HTERT RPE-1 (cell line): ENCODE results near the gene SPATA6.
"Not testable (repeated sequence)": the region's sequence is repeated elsewhere in the genome, so short reads cannot be mapped to it uniquely, and the experiment has no call there.

ENCODE experiments used
- in situ Hi-C: fragments of 300-500 bp; cut with MboI; formaldehyde crosslinking; loops from 4 replicates; pipeline ENCODE4 v1.14.3; 2020; ENCODE audit warnings: low sequenced_read_pairs

The SPATA6 gene

DNA sequence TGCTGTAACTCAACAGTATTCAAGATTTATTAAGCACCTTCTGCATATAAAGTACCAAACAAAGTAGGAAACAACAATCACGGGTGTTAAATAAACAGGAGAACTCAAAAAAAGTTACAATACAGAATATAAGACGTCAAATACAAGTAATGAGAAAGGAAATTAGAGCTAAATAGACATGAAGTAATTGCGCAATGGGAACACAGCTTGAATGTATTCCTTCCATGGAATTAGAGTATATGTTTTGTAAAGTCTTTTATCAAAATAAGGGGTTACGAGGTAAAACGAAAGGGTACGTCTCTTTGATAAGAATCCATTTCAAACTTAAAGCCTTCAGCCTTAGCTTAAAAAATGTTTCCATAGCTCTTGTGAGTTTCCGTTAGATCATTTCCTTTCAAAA is 109.1 kb downstream of the SPATA6 start:
- in situ Hi-C loops = no loop called here

- in situ Hi-C loops = no loop called here
Observed at GRCh38 chr1:48356901-48357300, 115.1 kb downstream of the SPATA6 start.

- in situ Hi-C loops = no loop called here
Observed at GRCh38 chr1:48344373-48344772, 127.6 kb downstream of the SPATA6 start.

- in situ Hi-C loops = no loop called here
Observed at GRCh38 chr1:48341221-48341620, 130.8 kb downstream of the SPATA6 start.

GRCh38 chr1:48338257-48338656 is 133.7 kb downstream of the SPATA6 start:
- in situ Hi-C loops = no loop called here

GRCh38 chr1:48333316-48333715 is 138.7 kb downstream of the SPATA6 start:
- in situ Hi-C loops = no loop called here

DNA sequence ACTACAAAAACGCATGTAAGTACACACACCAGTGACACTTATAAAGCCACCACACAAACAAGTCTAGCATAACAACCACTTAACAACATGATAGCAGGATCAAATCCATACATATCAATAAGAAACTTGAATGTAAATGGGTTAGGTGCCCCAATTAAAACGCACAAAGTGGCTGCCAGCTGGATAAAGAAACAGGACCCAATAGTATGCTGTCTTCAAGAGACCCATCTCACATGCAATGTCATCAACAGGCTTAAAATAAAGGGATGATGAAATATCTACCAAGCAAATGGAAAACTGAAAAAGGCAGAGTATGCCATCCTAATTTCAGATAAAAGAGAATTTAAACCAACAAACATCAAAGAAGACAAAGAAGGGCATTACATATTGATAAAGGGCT is 139.9 kb downstream of the SPATA6 start:
- in situ Hi-C loops = no loop called here

DNA sequence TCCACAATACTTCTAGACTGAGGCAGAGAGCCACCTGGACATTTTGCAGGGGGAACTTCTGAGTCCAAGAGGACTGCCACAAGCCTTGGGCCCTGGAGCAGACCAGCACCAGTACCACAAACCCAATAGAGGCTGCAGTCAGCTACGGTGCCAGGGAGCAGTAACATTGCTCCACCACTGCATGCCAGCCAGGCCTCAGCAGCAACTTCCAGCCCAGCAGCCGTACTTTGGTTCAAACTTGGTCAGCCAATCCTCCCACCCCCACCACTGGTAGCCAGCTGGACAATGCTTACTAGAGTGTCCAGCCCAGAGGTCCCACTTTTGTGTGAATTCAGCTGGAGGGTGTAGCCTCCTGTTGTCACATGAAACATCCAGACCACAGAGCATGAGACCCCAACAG is 142.1 kb downstream of the SPATA6 start:
- in situ Hi-C loops = no loop called here

DNA sequence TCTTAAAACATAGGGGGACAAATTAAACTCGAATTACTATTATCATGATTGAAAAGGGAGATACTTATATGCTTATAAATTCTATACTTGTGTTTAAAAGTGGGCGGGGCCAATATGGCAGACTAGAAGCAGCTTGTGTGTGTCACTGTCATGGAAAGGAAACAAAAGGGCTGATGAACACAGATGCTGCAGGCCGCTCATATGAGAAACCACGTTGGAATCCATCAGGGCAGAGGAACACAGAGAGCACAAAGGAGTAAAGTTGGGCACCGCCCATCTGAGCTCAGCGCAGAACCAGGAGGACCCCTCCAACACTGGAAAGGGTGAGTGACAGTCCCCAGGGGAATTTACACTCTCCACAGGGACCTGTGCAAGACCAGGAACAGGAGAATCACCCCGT is 142.5 kb downstream of the SPATA6 start:
- in situ Hi-C loops = no loop called here

- in situ Hi-C loops = not testable (repeated sequence)
Observed at GRCh38 chr1:48311829-48312228, 160.2 kb downstream of the SPATA6 start.

GRCh38 chr1:48309564-48310082 is 162.4 kb downstream of the SPATA6 start:
- in situ Hi-C loops = no loop called here

DNA sequence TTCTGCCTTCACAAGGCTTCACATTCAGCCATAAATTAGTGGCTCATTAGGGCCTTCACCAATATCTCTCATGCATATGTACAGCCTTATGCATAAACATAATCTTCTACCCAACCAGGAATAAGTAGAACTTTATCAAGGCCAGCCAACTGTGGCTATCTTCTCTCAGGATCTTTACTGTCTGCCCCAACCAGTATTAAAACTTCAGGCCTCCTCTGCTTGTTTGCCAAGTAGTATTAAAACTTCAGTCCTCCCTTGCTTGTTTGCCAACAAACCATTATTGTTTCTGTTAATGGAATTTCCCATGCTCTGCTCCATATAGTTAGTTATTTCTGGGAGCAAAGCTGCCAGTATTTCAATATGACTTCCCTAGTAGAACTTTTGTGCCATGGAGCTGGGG is 169.4 kb downstream of the SPATA6 start:
- in situ Hi-C loops = no loop called here

DNA sequence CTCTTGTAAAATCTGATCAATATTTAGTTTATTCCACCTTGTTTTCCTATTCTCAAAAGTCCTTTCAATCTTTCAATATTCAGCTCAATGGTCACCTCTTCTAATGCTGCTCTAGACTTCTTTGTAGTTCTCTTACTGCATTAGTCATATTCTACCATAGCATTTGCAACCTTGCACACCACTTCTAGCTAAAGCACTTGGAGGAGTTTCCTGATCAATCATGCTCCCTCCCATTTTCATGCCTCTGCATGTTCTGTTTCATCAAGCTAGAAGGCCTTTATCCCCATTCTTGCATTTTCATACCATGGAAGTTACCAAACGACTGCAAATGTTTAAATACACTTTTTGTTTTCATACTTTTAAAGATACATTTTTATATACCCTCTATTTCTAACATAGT is 177.3 kb downstream of the SPATA6 start:
- in situ Hi-C loops = no loop called here

DNA sequence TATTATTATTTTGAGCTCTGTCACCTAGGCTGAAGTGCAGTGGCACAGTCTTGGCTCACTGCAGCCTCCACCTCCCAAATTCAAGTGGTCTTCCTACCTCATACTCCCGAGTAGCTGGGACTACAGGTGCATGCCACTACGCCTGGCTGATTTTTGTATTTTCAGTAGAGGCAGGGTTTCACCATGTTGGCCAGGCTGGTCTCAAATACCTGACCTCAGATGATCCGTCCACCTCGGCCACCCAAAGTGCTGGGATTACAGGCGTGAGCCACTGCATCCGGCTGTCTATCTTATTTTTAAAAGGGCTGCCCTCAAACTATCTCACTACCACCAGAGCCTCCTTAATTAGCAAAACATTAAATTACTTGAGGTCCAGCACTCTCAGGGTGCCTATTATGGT is 177.9 kb downstream of the SPATA6 start:
- in situ Hi-C loops = not testable (repeated sequence)

- in situ Hi-C loops = no loop called here
Observed at GRCh38 chr1:48292706-48293105, 179.3 kb downstream of the SPATA6 start.

DNA sequence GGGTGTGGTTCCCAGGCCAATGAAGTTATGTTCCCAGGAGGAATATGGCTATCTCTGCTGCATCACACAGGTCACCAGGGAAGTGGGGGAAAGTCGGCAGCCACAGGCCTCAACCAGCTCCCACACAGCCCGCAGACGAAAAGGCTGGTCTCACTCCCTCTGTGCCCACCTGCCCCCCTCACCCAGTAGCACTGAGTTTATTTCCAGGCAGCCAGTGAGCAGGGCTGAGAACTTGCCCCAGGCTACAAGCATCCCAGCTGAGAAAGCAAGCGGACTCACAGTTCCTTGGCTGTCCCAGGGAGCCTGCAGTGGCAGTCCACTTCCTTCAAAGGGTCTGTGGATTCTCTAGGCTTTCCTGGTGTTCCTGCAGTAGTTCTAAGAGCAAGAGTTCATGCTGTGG is 180.6 kb downstream of the SPATA6 start:
- in situ Hi-C loops = no loop called here

- in situ Hi-C loops = no loop called here
Observed at GRCh38 chr1:48285525-48285924, 186.5 kb downstream of the SPATA6 start.

GRCh38 chr1:48284696-48285420 is 187.1 kb downstream of the SPATA6 start:
- in situ Hi-C loops = not testable (repeated sequence)

DNA sequence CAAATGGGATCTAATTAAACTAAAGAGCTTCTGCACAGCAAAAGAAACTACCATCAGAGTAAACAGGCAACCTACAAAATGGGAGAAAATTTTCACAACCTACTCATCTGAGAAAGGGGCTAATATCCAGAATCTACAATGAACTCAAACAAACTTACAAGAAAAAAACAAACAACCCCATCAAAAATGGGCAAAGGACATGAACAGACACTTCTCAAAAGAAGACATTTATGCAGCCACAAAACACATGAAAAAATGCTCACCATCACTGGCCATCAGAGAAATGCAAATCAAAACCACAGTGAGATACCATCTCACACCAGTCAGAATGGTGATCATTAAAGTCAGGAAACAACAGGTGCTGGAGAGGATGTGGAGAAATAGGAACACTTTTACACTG is 189.7 kb downstream of the SPATA6 start:
- in situ Hi-C loops = not testable (repeated sequence)

GRCh38 chr1:48277437-48277836 is 194.6 kb downstream of the SPATA6 start:
- in situ Hi-C loops = not testable (repeated sequence)

GRCh38 chr1:48266576-48266975 is 205.4 kb downstream of the SPATA6 start:
- in situ Hi-C loops = no loop called here

- in situ Hi-C loops = no loop called here
Observed at GRCh38 chr1:48263041-48263440, 209.0 kb downstream of the SPATA6 start.

DNA sequence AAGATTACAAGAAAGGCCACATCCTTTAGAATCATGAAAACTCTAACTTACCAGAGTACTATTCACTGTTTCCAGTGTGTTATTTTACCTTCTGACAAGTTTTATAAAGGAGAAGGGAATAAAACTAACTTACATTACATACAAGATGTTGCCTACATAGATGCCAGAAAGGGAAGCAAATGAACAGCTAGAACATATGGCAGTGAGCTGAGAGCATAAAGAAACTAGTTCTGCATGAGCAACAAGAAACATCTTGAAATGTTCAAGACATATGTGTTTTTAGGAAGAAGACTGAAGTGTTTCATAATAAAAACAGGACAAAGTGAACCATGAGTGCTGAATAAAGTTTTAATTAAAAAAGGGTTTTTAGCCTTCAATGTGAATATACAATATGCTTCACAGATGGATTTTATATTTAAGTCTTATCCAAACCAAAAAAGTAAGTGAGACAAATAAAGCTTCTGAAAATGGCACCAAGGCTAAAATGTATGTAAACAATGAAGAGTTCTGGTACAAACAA is 210.1 kb downstream of the SPATA6 start:
- in situ Hi-C loops = no loop called here
